HepG2 (cell line): Measurements from ENCODE around the gene GNAS-AS1. TPM values are rescaled to one million over a fixed set of nuclear protein-coding genes. Genes with fewer than 3 reads are reported as not detected.

Source experiments
- ATAC-seq: fragments of 200-7000 bp; cut with Tn5 transposase; 3 replicates; pipeline ENCODE4 v1.9.1; 2020; ENCODE audit warnings: mild to moderate bottlenecking, moderate library complexity
- BruUV-seq: library from RNA; stranded (reverse); fragments of 400-500 nt; replicated peaks from 2 replicates; lab custom pipeline; 2021; lab: Mats Ljungman, UMichigan
- CTCF ChIA-PET: fragments of 300-600 bp; formaldehyde crosslinking; extraction: SDS; loops from one replicate; lab custom pipeline; 2021; ENCODE audit warnings: low total read pairs, inconsistent platforms, low intra/inter-chr PET ratio; lab: Yijun Ruan, JAX
- POLR2A ChIA-PET: fragments of 350-600 bp; sonication (Branson Sonifier 250); formaldehyde crosslinking; loops from one replicate; lab custom pipeline; 2020; ENCODE audit warnings: antibody characterized with exemption, inconsistent platforms; lab: Yijun Ruan, JAX
- DNase-seq: peaks from one replicate; pipeline ENCODE4 v3.0.0-alpha.2; 2015; ENCODE audit warnings: low spot score
- FAIRE-seq: peaks from 3 replicates; lab custom pipeline; 2011; peaks lifted over from hg19 to GRCh38; lab: Jason Lieb, UNC
- H2AFZ ChIP-seq: one replicate; pipeline ENCODE4 v1.6.1; 2011; ENCODE audit warnings: low read length, inconsistent platforms
- H3K27ac ChIP-seq: fragments of 300-600 bp; 3 replicates; pipeline ENCODE4 v1.8.0; 2011; ENCODE audit warnings: mixed run types, mild to moderate bottlenecking, mixed read lengths, low read length, inconsistent platforms; ENCODE audit not compliant: insufficient read depth; ENCODE audit errors: extremely low read length
- H3K27me3 ChIP-seq, 2 experiments: fragments of 200-600 bp in 1 of 2; 2 replicates in 1 of 2; 3 replicates in 1 of 2; pipeline versions ENCODE4 v1.6.0 to v1.8.0; 2011; ENCODE audit warnings: low read length in 2 of 2, mild to moderate bottlenecking in 2 of 2, moderate library complexity in 2 of 2, inconsistent platforms in 1 of 2; ENCODE audit not compliant: insufficient read depth in 2 of 2, control insufficient read depth in 1 of 2
- H3K36me3 ChIP-seq, 2 experiments: fragments of 200-600 bp in 1 of 2; replicated peaks in 1 of 2; 2 replicates in 1 of 2; 3 replicates in 1 of 2; pipeline versions ENCODE4 v1.5.1 to v1.8.0; 2011; ENCODE audit warnings: low read length in 2 of 2, inconsistent platforms in 1 of 2; ENCODE audit not compliant: insufficient read depth in 2 of 2, control insufficient read depth in 1 of 2
- H3K4me1 ChIP-seq: 2 replicates; pipeline ENCODE4 v1.5.1; 2012; ENCODE audit warnings: low read length, inconsistent platforms; ENCODE audit not compliant: insufficient read depth
- H3K4me2 ChIP-seq: 2 replicates; pipeline ENCODE4 v1.6.0; 2011; ENCODE audit warnings: low read depth, low read length, inconsistent platforms
- H3K4me3 ChIP-seq, 3 experiments: fragments of 200-600 bp in 1 of 3; sonication (generic), shearing (Covaris generic) in 1 of 3; replicated peaks in 1 of 3; 2 replicates each; pipeline ENCODE4 v1.5.1; 2011 to 2016; ENCODE audit warnings: low read length in 3 of 3, inconsistent platforms in 2 of 3, low read depth in 2 of 3, mild to moderate bottlenecking in 2 of 3, control low read depth in 1 of 3, mixed read lengths in 1 of 3; ENCODE audit not compliant: insufficient read depth in 1 of 3
- H3K79me2 ChIP-seq: one replicate; pipeline ENCODE4 v1.6.1; 2011; ENCODE audit warnings: low read length, inconsistent platforms; ENCODE audit not compliant: insufficient read depth
- H3K9ac ChIP-seq: 2 replicates; pipeline ENCODE4 v1.6.0; 2011; ENCODE audit warnings: mild to moderate bottlenecking, low read depth, low read length, inconsistent platforms; ENCODE audit not compliant: insufficient read depth
- H3K9me3 ChIP-seq: 2 replicates; pipeline ENCODE4 v1.5.1; 2012; ENCODE audit warnings: mild to moderate bottlenecking, low read length
- H4K20me1 ChIP-seq: 2 replicates; pipeline ENCODE4 v1.6.0; 2011; ENCODE audit warnings: inconsistent platforms, mild to moderate bottlenecking, low read length, moderate library complexity; ENCODE audit not compliant: insufficient read depth
- ARID2 ChIP-seq: sonication (generic); formaldehyde crosslinking; IDR thresholded peaks from 2 replicates; pipeline ENCODE4 v1.8.1; 2022; ENCODE audit warnings: mild to moderate bottlenecking, missing genetic modification reagents, borderline replicate concordance
- BRD4 ChIP-seq: sonication (generic); formaldehyde crosslinking; IDR thresholded peaks from 2 replicates; pipeline ENCODE4 v1.4.0; 2020; ENCODE audit warnings: missing genetic modification reagents
- EZH2 ChIP-seq: conservative IDR thresholded peaks from 2 replicates; pipeline ENCODE4 v1.6.1; 2012; ENCODE audit warnings: mild to moderate bottlenecking, low read depth, low read length, moderate library complexity
- FOXM1 ChIP-seq: sonication (generic); formaldehyde crosslinking; IDR thresholded peaks from 2 replicates; pipeline ENCODE4 v1.5.0; 2020; ENCODE audit warnings: missing genetic modification reagents
- KLF13 ChIP-seq: sonication (generic); formaldehyde crosslinking; IDR thresholded peaks from 2 replicates; pipeline ENCODE4 v1.4.0; 2020; ENCODE audit warnings: mild to moderate bottlenecking, missing genetic modification reagents
- KMT2A ChIP-seq: sonication (generic); formaldehyde crosslinking; IDR thresholded peaks from 2 replicates; pipeline ENCODE4 v1.4.0; 2020; ENCODE audit warnings: missing genetic modification reagents
- MEIS2 ChIP-seq: sonication (generic); formaldehyde crosslinking; IDR thresholded peaks from 2 replicates; pipeline ENCODE4 v1.9.0; 2021; ENCODE audit warnings: mild to moderate bottlenecking, missing genetic modification reagents
- MXD4 ChIP-seq: IDR thresholded peaks from 2 replicates; pipeline ENCODE4 v1.6.1; 2016; ENCODE audit warnings: mild to moderate bottlenecking, missing biosample characterization, missing genetic modification reagents
- RELA ChIP-seq: sonication (generic); formaldehyde crosslinking; IDR thresholded peaks from 2 replicates; pipeline ENCODE4 v1.4.0; 2020; ENCODE audit warnings: missing genetic modification reagents
- SRF ChIP-seq: IDR thresholded peaks from 2 replicates; pipeline ENCODE4 v1.6.1; 2011; ENCODE audit warnings: mild to moderate bottlenecking, low read depth, low read length, moderate library complexity
- TBL1XR1 ChIP-seq: fragments of 150-350 bp; IDR thresholded peaks from 2 replicates; pipeline ENCODE4 v1.6.1; 2014; ENCODE audit warnings: borderline replicate concordance, low read length; ENCODE audit not compliant: partially characterized antibody
- TCF7 ChIP-seq: sonication (generic); IDR thresholded peaks from 2 replicates; pipeline ENCODE4 v1.6.1; 2016; ENCODE audit warnings: antibody characterized with exemption, low read depth
- ZBTB20 ChIP-seq: sonication (generic); formaldehyde crosslinking; IDR thresholded peaks from 2 replicates; pipeline ENCODE4 v1.8.1; 2023; ENCODE audit warnings: missing genetic modification reagents, low read depth, mild to moderate bottlenecking, borderline replicate concordance
- ZFP36 ChIP-seq: fragments of 150-350 bp; IDR thresholded peaks from 2 replicates; pipeline ENCODE4 v1.6.1; 2018; ENCODE audit warnings: borderline replicate concordance, low read length, low read depth; ENCODE audit not compliant: partially characterized antibody
- ZFP36L2 ChIP-seq: sonication (generic); formaldehyde crosslinking; IDR thresholded peaks from 2 replicates; pipeline ENCODE4 v1.4.0; 2020; ENCODE audit warnings: missing genetic modification reagents
- ZGPAT ChIP-seq: IDR thresholded peaks from 2 replicates; pipeline ENCODE4 v1.6.1; 2016; ENCODE audit warnings: mild to moderate bottlenecking
- ZNF205 ChIP-seq: IDR thresholded peaks from 2 replicates; pipeline ENCODE4 v1.6.1; 2018; ENCODE audit warnings: missing biosample characterization, missing genetic modification reagents
- ZNF446 ChIP-seq: sonication (generic); formaldehyde crosslinking; IDR thresholded peaks from 2 replicates; pipeline ENCODE4 v1.5.0; 2020; ENCODE audit warnings: mild to moderate bottlenecking, missing genetic modification reagents
- ZNF501 ChIP-seq: sonication (generic); formaldehyde crosslinking; IDR thresholded peaks from 2 replicates; pipeline ENCODE4 v1.5.1; 2020; ENCODE audit warnings: mild to moderate bottlenecking, moderate library complexity, missing genetic modification reagents
- ZNF619 ChIP-seq: sonication (generic); formaldehyde crosslinking; IDR thresholded peaks from 2 replicates; pipeline ENCODE4 v1.4.0; 2020; ENCODE audit warnings: mild to moderate bottlenecking, missing genetic modification reagents
- ZNF737 ChIP-seq: sonication (generic); formaldehyde crosslinking; IDR thresholded peaks from 2 replicates; pipeline ENCODE4 v1.5.0; 2020; ENCODE audit warnings: missing genetic modification reagents, mild to moderate bottlenecking, borderline replicate concordance
- ZNF768 ChIP-seq: sonication (generic); formaldehyde crosslinking; IDR thresholded peaks from 2 replicates; pipeline ENCODE4 v1.4.0; 2020; ENCODE audit warnings: missing genetic modification reagents
- WGBS: methylation state at CpG from one replicate; pipeline ENCODE4 v1.1.6; 2017; ENCODE audit warnings: low lambda C conversion rate; 5-methylcytosine and 5-hydroxymethylcytosine counted together
- in situ Hi-C: cut with HindIII; loops from 2 replicates; pipeline ENCODE4 v1.10.0; 2017; ENCODE audit warnings: low pct_unique_long_range_greater_than_20kb; ENCODE audit not compliant: extremely low pct_ligation_motif_present
- intact Hi-C: fragments of 100-400 bp; cut with micrococcal nuclease; formaldehyde crosslinking; loops from one replicate; pipeline ENCODE4 v1.10.0; 2022; ENCODE audit not compliant: unreplicated experiment
- polyA plus RNA-seq, 8 experiments: library from polyadenylated mRNA; depleted of rRNA in 3 of 8; stranded (reverse) in 7 of 8; unstranded in 1 of 8; fragments of >200 nt; fragmentation: Illumina TruSeq in 4 of 8; extraction: Trizol in 4 of 8; gene quantifications; 2 replicates each; pipeline versions ENCODE4 v1.2.1 to v1.2.3, GENCODE V29; 2011 to 2016; ENCODE audit warnings: low read depth in 4 of 8, missing spikeins in 1 of 8, mixed read lengths in 1 of 8; ENCODE audit not compliant: insufficient read depth in 1 of 8
- total RNA-seq, 5 experiments: library from RNA; depleted of rRNA; stranded (reverse); fragments of >200 nt; fragmentation: Illumina TruSeq; extraction: Trizol; gene quantifications; 2 replicates each; pipeline ENCODE4 v1.2.3, GENCODE V29; 2016; ENCODE audit warnings: low read depth in 1 of 5

GNAS-AS1 gene
- total and polyA plus RNA-seq, 2 of the 13 experiments (the other 11 are each of a cell fraction or from before 2014, with no cell fraction given) = not detected

- Histone ChIP-seq H3K27ac (no peak overlapping the region), H3K9ac (no peak overlapping the region), H3K36me3 (no peaks in the 10 kb centered on the region), H3K4me3 (no peak overlapping the region), H3K4me1 (peaks cover 19% of the 10 kb centered on the region), H4K20me1 (no peaks in the 10 kb centered on the region), H3K4me2 (no peak overlapping the region), H2AFZ (no peak overlapping the region), H3K27me3 (peaks cover 0 to 11% of the 10 kb centered on the region in 2 experiments; a peak in 2 of 5 replicates), H3K79me2 (peaks cover 2% of the 10 kb centered on the region), H3K9me3 (peaks cover 7% of the 10 kb centered on the region; the same call in 1 of the 2 replicates)
- FAIRE-seq (no peak), DNase-seq (no peak), ATAC-seq (no peak)
- ChIA-PET POLR2A (no interaction called here), CTCF (no interaction called here)
- intact Hi-C loops = no loop called here
- no TSS peak for BruUV-seq
- TF ChIP-seq TCF7 (0 out of 2 replicates have a peak, but pooled peaks have one; percentile 11), ZFP36 (no peak)
- in situ Hi-C loops = no loop called here
Measured at GRCh38 chr20:58886546-58886945, 35.8 kb upstream of the GNAS-AS1 start.

GRCh38 chr20:58884966-58885365 lies 34.3 kb upstream of the GNAS-AS1 start:
- Histone ChIP-seq H3K79me2 (peaks cover 2% of the 10 kb centered on the region), H3K9me3 (peaks cover 7% of the 10 kb centered on the region; the same call in 1 of the 2 replicates), H3K4me3 (no peak overlapping the region), H3K27me3 (peaks cover 0 to 11% of the 10 kb centered on the region in 2 experiments; a peak in 2 of 5 replicates), H3K9ac (no peak overlapping the region), H3K36me3 (no peaks in the 10 kb centered on the region), H3K4me2 (no peak overlapping the region), H3K4me1 (peaks cover 11% of the 10 kb centered on the region), H4K20me1 (no peaks in the 10 kb centered on the region), H3K27ac (no peak overlapping the region), H2AFZ (no peak overlapping the region)
- DNase-seq = no peak
- intact Hi-C loops (no loop called here), in situ Hi-C loops (no loop called here)
- no TSS peak for BruUV-seq
- no peak for TF ChIP-seq EZH2
- TF ChIP-seq ZNF446 = no peak
- TF ChIP-seq ARID2 (CRISPR knock-in tag) = no peak
- TF ChIP-seq MXD4 (CRISPR knock-in tag) = no peak
- TF ChIP-seq TBL1XR1 = no peak
- no peak for TF ChIP-seq FOXM1 (CRISPR knock-in tag)
- TF ChIP-seq ZNF768 (CRISPR knock-in tag) = no peak
- TF ChIP-seq MEIS2 = no peak
- no peak for TF ChIP-seq ZFP36L2 (CRISPR knock-in tag)
- TF ChIP-seq SRF = no peak
- TF ChIP-seq ZBTB20 (CRISPR knock-in tag) = no peak
- TF ChIP-seq KMT2A = no peak
- TF ChIP-seq BRD4 (CRISPR knock-in tag) = no peak
- TF ChIP-seq ZGPAT (CRISPR knock-in tag) = no peak
- TF ChIP-seq ZNF501 (CRISPR knock-in tag) = no peak
- TF ChIP-seq ZNF619 = no peak
- TF ChIP-seq KLF13 (CRISPR knock-in tag) = no peak
- TF ChIP-seq ZNF205 = no peak
- TF ChIP-seq ZNF737 (CRISPR knock-in tag) = no peak
- TF ChIP-seq RELA (CRISPR knock-in tag) = no peak
- CTCF ChIA-PET = no interaction called here
- WGBS = 49% methylated on average over 3 of the region's 3 CpGs
- FAIRE-seq = no peak
- POLR2A ChIA-PET = no interaction called here
- no peak for ATAC-seq
